H9 (cell line): ENCODE data around the gene OR8J1. TPM values are rescaled to one million over a fixed set of nuclear protein-coding genes. Genes with fewer than 3 reads are reported as not detected.
A peak's percentile ranks its signal among the peaks of the same experiment; 100 is the strongest.
"Not testable (repeated sequence)": the region's sequence is repeated elsewhere in the genome, so short reads cannot be mapped to it uniquely, and the experiment has no call there.

Experiments
- DNase-seq: peaks from one replicate; pipeline ENCODE4 v3.0.0-alpha.2; 2017
- H2AFZ ChIP-seq: one replicate; pipeline ENCODE4 v1.6.1; 2013; ENCODE audit warnings: mild to moderate bottlenecking, low read length, control low read depth, moderate library complexity
- H2AK5ac ChIP-seq: 2 replicates; pipeline ENCODE4 v1.6.1; 2013; ENCODE audit warnings: low read length, control low read depth, mixed read lengths; ENCODE audit not compliant: insufficient read length
- H2BK120ac ChIP-seq: one replicate; pipeline ENCODE4 v1.6.1; 2013; ENCODE audit warnings: low read depth, mild to moderate bottlenecking, low read length, control low read depth, inconsistent platforms; ENCODE audit not compliant: poor library complexity, severe bottlenecking
- H2BK12ac ChIP-seq: 2 replicates; pipeline ENCODE4 v1.6.1; 2013; ENCODE audit warnings: low read length, control low read depth, mixed read lengths, low read depth; ENCODE audit not compliant: insufficient read length
- H2BK15ac ChIP-seq: 2 replicates; pipeline ENCODE4 v1.6.1; 2013; ENCODE audit warnings: low read depth, low read length, control low read depth
- H2BK20ac ChIP-seq: one replicate; pipeline ENCODE4 v1.6.1; 2013; ENCODE audit warnings: low read depth, mild to moderate bottlenecking, low read length, control low read depth, inconsistent platforms; ENCODE audit not compliant: poor library complexity, severe bottlenecking
- H2BK5ac ChIP-seq: 2 replicates; pipeline ENCODE4 v1.6.1; 2013; ENCODE audit warnings: low read length, control low read depth, mixed read lengths; ENCODE audit not compliant: insufficient read length
- H3K14ac ChIP-seq: 2 replicates; pipeline ENCODE4 v1.6.1; 2013; ENCODE audit warnings: low read length, control low read depth; ENCODE audit not compliant: insufficient read depth
- H3K18ac ChIP-seq: 2 replicates; pipeline ENCODE4 v1.6.1; 2013; ENCODE audit warnings: low read depth, mild to moderate bottlenecking, mixed read lengths, low read length, control low read depth; ENCODE audit not compliant: insufficient read length
- H3K23ac ChIP-seq: 2 replicates; pipeline ENCODE4 v1.6.1; 2013; ENCODE audit warnings: low read length, control low read depth, mixed read lengths, low read depth; ENCODE audit not compliant: insufficient read length
- H3K23me2 ChIP-seq: 2 replicates; pipeline ENCODE4 v1.6.1; 2013; ENCODE audit warnings: low read depth, mild to moderate bottlenecking, mixed read lengths, low read length, control low read depth; ENCODE audit not compliant: insufficient read length, poor library complexity, severe bottlenecking
- H3K27ac ChIP-seq: 2 replicates; pipeline ENCODE4 v1.5.1; 2013; ENCODE audit warnings: low read length, control low read depth, mixed read lengths, low read depth; ENCODE audit not compliant: insufficient read length
- H3K27me3 ChIP-seq: 2 replicates; pipeline ENCODE4 v1.6.1; 2013; ENCODE audit warnings: low read length, control low read depth, inconsistent platforms; ENCODE audit not compliant: insufficient read depth
- H3K4ac ChIP-seq: 2 replicates; pipeline ENCODE4 v1.6.1; 2013; ENCODE audit warnings: low read depth, mild to moderate bottlenecking, control low read depth, inconsistent platforms, low read length, moderate library complexity
- H3K4me1 ChIP-seq: 2 replicates; pipeline ENCODE4 v1.6.1; 2013; ENCODE audit warnings: low read length, control low read depth, inconsistent platforms; ENCODE audit not compliant: insufficient read depth
- H3K4me2 ChIP-seq: 2 replicates; pipeline ENCODE4 v1.6.1; 2013; ENCODE audit warnings: low read length, control low read depth, mixed read lengths; ENCODE audit not compliant: insufficient read length, insufficient read depth
- H3K56ac ChIP-seq: 2 replicates; pipeline ENCODE4 v1.6.1; 2013; ENCODE audit warnings: low read depth, mild to moderate bottlenecking, mixed read lengths, low read length, control low read depth; ENCODE audit not compliant: insufficient read length
- H3K79me1 ChIP-seq: 2 replicates; pipeline ENCODE4 v1.6.1; 2013; ENCODE audit warnings: low read depth, mild to moderate bottlenecking, moderate library complexity, low read length, control low read depth, inconsistent platforms; ENCODE audit not compliant: insufficient read depth, poor library complexity, severe bottlenecking
- H3K79me2 ChIP-seq: 2 replicates; pipeline ENCODE4 v1.6.1; 2013; ENCODE audit warnings: low read length, control low read depth, inconsistent platforms; ENCODE audit not compliant: insufficient read depth
- H3K9ac ChIP-seq: 2 replicates; pipeline ENCODE4 v1.6.1; 2013; ENCODE audit warnings: low read length, control low read depth, mixed read lengths; ENCODE audit not compliant: insufficient read length; ENCODE audit errors: extremely low read depth
- H3K9me3 ChIP-seq: one replicate; pipeline ENCODE4 v1.6.1; 2013; ENCODE audit warnings: low read depth, low read length, inconsistent platforms; ENCODE audit not compliant: control insufficient read depth
- H3T11ph ChIP-seq: one replicate; pipeline ENCODE4 v1.6.1; 2013; ENCODE audit warnings: mild to moderate bottlenecking, low read length, control low read depth, inconsistent platforms
- H4K20me1 ChIP-seq: one replicate; pipeline ENCODE4 v1.6.1; 2013; ENCODE audit not compliant: control insufficient read depth, insufficient read length, insufficient read depth
- H4K5ac ChIP-seq: 2 replicates; pipeline ENCODE4 v1.6.1; 2013; ENCODE audit warnings: low read depth, mild to moderate bottlenecking, mixed read lengths, low read length, control low read depth; ENCODE audit not compliant: insufficient read length
- H4K8ac ChIP-seq: replicated peaks from 2 replicates; pipeline ENCODE4 v1.6.1; 2013; ENCODE audit warnings: low read length, control low read depth, mixed read lengths, low read depth; ENCODE audit not compliant: insufficient read length
- H4K91ac ChIP-seq: 2 replicates; pipeline ENCODE4 v1.6.1; 2013; ENCODE audit warnings: low read depth, mild to moderate bottlenecking, moderate library complexity, mixed read lengths, low read length, control low read depth; ENCODE audit not compliant: insufficient read length
- H3K27ac Mint-ChIP-seq, 3 experiments: 2 replicates in 2 of 3; 3 replicates in 1 of 3; pipeline ENCODE4 v1.8.0; 2020 to 2021; ENCODE audit warnings: mixed read lengths in 3 of 3, mild to moderate bottlenecking in 1 of 3, moderate library complexity in 1 of 3
- H3K27me3 Mint-ChIP-seq: 2 replicates; pipeline ENCODE4 v1.8.0; 2021; ENCODE audit warnings: low read depth, mild to moderate bottlenecking, moderate library complexity, mixed read lengths
- H3K36me3 Mint-ChIP-seq, 3 experiments: 2 replicates in 2 of 3; 3 replicates in 1 of 3; pipeline ENCODE4 v1.8.0; 2020 to 2021; ENCODE audit warnings: low read depth in 3 of 3, mixed read lengths in 3 of 3; ENCODE audit not compliant: insufficient read depth in 1 of 3
- H3K4me1 Mint-ChIP-seq, 2 experiments: 2 replicates each; pipeline ENCODE4 v1.8.0; 2020; ENCODE audit warnings: mixed read lengths in 2 of 2
- H3K4me3 Mint-ChIP-seq, 2 experiments: 2 replicates in 1 of 2; 3 replicates in 1 of 2; pipeline ENCODE4 v1.8.0; 2020 to 2021; ENCODE audit warnings: mild to moderate bottlenecking in 2 of 2, mixed read lengths in 2 of 2, moderate library complexity in 1 of 2
- H3K9me3 Mint-ChIP-seq, 2 experiments: 2 replicates in 1 of 2; 3 replicates in 1 of 2; pipeline ENCODE4 v1.8.0; 2020; ENCODE audit warnings: mild to moderate bottlenecking in 2 of 2, mixed read lengths in 2 of 2, moderate library complexity in 1 of 2
- CTCF ChIP-seq: fragments of 200-600 bp; sonication (generic); conservative IDR thresholded peaks from 3 replicates; pipeline ENCODE4 v1.8.0; 2021; ENCODE audit warnings: antibody characterized with exemption, mild to moderate bottlenecking
- WGBS: extraction: QIAGEN DNeasy Blood & Tissue Kit; methylation state at CpG from one replicate; pipeline ENCODE4 v1.1.7; 2013; ENCODE audit warnings: missing lambda C conversion rate, low lambda C conversion rate, mixed read lengths; ENCODE audit not compliant: insufficient read length; ENCODE audit errors: extremely low coverage; 5-methylcytosine and 5-hydroxymethylcytosine counted together
- total RNA-seq: library from RNA; stranded (reverse); gene quantifications from 2 replicates; pipeline ENCODE4 v1.2.1, GENCODE V29; 2021

The OR8J1 gene
- total RNA-seq, 1 experiment from 2014 or later = not detected

- Mint-ChIP-seq H3K9me3 (peaks cover 0 to 6% of the 10 kb centered on the region in 2 experiments; a peak in 4 of 5 replicates), H3K4me1 (no peaks in the 10 kb centered on the region), H3K27me3 (no peaks in the 10 kb centered on the region; the same call in 1 of the 2 replicates), H3K4me3 (no peak overlapping the region), H3K27ac (no peak overlapping the region; a peak in 1 of 7 replicates), H3K36me3 (peaks cover 0 to under 1% (median 0%) of the 10 kb centered on the region in 3 experiments; a peak in 1 of 7 replicates)
- no peaks in the 10 kb centered on the region for H3K9me3 ChIP-seq
- no peak overlapping the region for H3K27ac ChIP-seq
- no peak overlapping the region for H3K18ac ChIP-seq
- H3K79me1 ChIP-seq = no peaks in the 10 kb centered on the region
- H4K91ac ChIP-seq = no peak overlapping the region
- H3K9ac ChIP-seq = no peak overlapping the region
- DNase-seq = no peak
- no peak overlapping the region for H2AFZ ChIP-seq
- H2AK5ac ChIP-seq = no peak overlapping the region
- no peak overlapping the region for H2BK120ac ChIP-seq
- H2BK15ac ChIP-seq = no peak overlapping the region
- no CpG with 5 or more reads among the region's 3 CpGs for WGBS
- H3K23me2 ChIP-seq = no peaks in the 10 kb centered on the region
- no peaks in the 10 kb centered on the region for H3K4me1 ChIP-seq
- H3T11ph ChIP-seq = no peak overlapping the region
- no peaks in the 10 kb centered on the region for H3K27me3 ChIP-seq
- H3K4me2 ChIP-seq = no peak overlapping the region
- H3K56ac ChIP-seq = no peak overlapping the region
- H3K79me2 ChIP-seq = no peaks in the 10 kb centered on the region
- no peak overlapping the region for H4K8ac ChIP-seq
- H3K23ac ChIP-seq = no peak overlapping the region
- H2BK12ac ChIP-seq = no peak overlapping the region
- H4K5ac ChIP-seq = no peak overlapping the region
- no peak overlapping the region for H2BK5ac ChIP-seq
- TF ChIP-seq CTCF = peak; percentile 62
- H4K20me1 ChIP-seq = no peaks in the 10 kb centered on the region
- no peak overlapping the region for H3K14ac ChIP-seq
- no peak overlapping the region for H3K4ac ChIP-seq
- H2BK20ac ChIP-seq = no peak overlapping the region
Measured at GRCh38 chr11:56396047-56396446, 42.0 kb downstream of the OR8J1 start.

DNA sequence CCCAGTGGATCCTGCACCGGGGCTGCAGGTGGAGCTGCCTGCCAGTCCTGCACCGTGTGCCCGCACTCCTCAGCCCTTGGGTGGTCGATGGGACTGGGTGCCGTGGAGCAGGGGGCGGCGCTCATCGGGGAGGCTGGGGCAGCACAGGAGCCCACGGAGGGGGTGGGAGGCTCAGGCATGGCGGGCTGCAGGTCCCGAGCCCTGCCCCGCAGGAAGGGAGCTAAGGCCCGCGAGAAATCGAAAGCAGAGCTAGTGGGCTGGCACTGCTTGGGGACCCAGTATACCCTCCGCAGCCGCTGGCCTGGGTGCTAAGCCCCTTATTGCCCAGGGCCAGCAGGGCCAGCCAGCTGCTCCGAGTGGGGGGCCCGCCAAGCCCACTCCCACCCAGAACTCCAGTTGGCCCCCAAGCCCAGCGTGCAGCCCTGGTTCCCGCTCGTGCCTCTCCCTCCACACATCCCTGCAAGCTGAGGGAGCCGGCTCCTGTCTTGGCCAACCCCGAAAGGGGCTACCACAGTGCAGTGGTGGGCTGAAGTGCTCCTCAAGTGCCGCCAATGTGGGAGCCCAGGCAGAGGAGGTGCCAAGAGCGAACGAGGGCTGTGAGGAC lies 47.9 kb downstream of the OR8J1 start:
- H3K4me1 ChIP-seq, H3K27me3 ChIP-seq, DNase-seq, H3K4me3 Mint-ChIP-seq, H3K4ac ChIP-seq, H3K4me2 ChIP-seq, H3K14ac ChIP-seq, H3K23me2 ChIP-seq, H3T11ph ChIP-seq, H3K23ac ChIP-seq, H2BK20ac ChIP-seq, H4K20me1 ChIP-seq, H2BK12ac ChIP-seq, H3K4me1 Mint-ChIP-seq, H3K36me3 Mint-ChIP-seq, H2AK5ac ChIP-seq, H3K27ac ChIP-seq, H3K79me2 ChIP-seq, H3K9ac ChIP-seq, H4K8ac ChIP-seq, H3K27ac Mint-ChIP-seq, H3K56ac ChIP-seq, H3K18ac ChIP-seq, H2BK120ac ChIP-seq, H3K79me1 ChIP-seq, H2AFZ ChIP-seq, H3K9me3 ChIP-seq, H2BK15ac ChIP-seq, H2BK5ac ChIP-seq, H3K27me3 Mint-ChIP-seq, H4K5ac ChIP-seq, H4K91ac ChIP-seq: not testable (repeated sequence)
- no CpG with 5 or more reads among the region's 27 CpGs for WGBS
- H3K9me3 Mint-ChIP-seq = peaks cover 0 to 26% of the 10 kb centered on the region in 2 experiments; a peak in 4 of 5 replicates
